Measurements from ENCODE around the gene ALG9.

- TF ChIP-seq POLR2A (IDR thresholded peaks at IDR 0.05) (no peak), EP300 (IDR thresholded peaks at IDR 0.05) (no peak), POLR2AphosphoS5 (IDR thresholded peaks at IDR 0.05) (no peak)
- TF ChIP-seq, protein P1, sequence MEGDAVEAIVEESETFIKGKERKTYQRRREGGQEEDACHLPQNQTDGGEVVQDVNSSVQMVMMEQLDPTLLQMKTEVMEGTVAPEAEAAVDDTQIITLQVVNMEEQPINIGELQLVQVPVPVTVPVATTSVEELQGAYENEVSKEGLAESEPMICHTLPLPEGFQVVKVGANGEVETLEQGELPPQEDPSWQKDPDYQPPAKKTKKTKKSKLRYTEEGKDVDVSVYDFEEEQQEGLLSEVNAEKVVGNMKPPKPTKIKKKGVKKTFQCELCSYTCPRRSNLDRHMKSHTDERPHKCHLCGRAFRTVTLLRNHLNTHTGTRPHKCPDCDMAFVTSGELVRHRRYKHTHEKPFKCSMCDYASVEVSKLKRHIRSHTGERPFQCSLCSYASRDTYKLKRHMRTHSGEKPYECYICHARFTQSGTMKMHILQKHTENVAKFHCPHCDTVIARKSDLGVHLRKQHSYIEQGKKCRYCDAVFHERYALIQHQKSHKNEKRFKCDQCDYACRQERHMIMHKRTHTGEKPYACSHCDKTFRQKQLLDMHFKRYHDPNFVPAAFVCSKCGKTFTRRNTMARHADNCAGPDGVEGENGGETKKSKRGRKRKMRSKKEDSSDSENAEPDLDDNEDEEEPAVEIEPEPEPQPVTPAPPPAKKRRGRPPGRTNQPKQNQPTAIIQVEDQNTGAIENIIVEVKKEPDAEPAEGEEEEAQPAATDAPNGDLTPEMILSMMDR (IDR thresholded peaks at IDR 0.05): no peak
These were observed 25.9 kb downstream of the ALG9 start for GRCh38 chr11:111845276-111846028.
